Activated CD4-positive, alpha-beta T cell treated with anti-CD3 and anti-CD28 coated beads for 1 hour (primary cell): ENCODE data around the gene CCDC57.
A peak's percentile ranks its signal among the peaks of the same experiment; 100 is the strongest.

Experiments
- DNase-seq: peaks from one replicate; pipeline ENCODE4 v3.0.0-alpha.2; 2020

The CCDC57 gene

DNA sequence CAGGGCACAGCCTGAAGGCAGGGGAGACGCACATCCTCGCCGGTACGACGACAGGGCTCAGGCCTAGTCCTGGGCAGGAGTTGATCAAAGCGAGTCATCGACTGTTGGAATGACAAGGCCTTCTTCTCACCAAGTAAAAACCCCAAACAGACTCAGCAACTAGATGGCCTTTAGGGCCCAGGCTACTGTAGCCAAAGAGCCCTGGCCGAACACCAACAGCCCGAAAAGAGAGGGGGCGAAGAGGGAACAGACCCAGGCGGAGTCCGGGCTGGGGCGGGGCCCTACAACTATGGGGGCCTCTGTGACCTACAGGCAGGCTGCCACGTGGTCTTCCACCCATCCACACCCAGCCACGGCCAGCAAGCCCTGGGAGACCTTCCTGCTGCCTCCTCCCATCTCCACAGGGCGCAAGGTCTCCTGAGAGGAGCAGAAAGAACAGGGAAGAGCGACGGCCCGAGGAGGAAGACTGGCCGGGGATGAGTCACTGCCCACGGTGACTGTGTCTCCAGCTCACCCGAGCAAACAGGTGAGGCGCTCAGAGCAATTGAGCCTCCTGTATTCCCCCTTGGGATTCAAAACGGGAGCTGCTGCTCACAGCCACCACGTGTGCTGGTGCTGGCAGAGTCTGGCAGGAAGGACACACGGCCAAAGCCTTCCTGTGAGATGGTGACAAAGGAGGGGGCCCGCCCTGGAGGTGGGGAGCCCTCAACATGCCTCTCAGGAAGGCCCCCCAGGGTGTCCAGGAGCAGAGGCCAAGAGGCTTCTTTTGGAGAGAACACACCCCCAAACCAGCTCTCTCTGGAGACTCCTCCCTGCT, 33.9 kb upstream of the CCDC57 start:
- DNase-seq: no peak

DNA sequence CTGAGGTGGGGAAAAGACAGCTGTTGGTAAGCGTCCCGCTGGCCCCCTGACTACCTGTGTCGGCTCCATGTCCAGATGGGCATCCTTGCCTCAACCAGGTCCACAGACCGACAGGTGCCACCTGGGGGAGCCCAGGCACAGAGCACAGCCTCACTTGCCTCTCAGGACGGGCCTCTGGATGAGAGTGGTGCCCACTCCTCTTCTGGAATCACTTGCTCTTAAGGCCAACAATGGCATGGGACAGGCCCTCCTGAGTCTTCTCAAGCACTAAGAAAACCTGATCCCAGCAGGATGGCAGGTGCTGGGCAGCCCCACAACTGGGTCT, 33.4 kb upstream of the CCDC57 start:
- DNase-seq: no peak

DNA sequence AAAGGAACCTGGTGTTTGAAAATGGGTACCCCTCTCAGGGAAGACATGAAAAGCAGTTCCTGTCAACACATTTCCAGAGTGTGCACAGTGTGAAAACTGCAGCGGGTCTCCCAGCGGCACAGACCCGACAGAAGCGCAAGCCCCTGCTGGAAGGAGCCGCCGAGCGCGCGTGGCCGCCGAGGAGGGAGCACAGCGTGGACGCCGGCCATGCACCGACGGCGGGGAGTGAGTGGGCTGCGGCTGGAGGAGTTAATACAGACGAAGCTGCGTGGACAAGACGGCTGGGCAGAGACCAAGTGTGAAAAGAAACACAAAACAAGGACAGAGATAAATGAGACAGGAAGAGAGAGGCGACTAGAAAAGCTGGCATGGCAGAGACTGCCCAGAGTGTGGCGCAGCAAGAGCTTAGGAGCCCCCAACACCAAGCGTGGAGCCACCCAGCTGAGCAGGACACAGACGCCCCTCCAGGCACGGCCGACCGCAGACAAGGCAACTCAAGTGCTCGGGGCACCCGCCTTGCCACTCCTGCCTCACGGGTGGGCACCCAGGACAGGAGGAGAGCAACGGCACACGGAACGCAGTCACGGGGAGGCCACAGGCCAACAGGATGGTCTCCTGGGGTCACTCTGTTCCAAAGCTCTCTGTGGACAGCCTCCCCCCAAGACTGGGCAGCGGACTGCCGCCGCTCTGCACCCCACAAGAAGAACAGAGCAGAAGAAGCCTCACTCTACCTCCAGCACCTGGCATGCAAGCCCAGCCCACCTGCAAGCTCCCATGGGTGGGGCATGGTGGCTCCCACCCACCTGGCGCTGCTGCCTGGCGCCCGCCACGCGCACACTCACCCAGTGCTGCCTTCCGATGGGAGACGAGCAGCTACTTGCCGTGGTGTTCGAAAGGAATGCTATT, 32.7 kb upstream of the CCDC57 start:
- DNase-seq: no peak

DNA sequence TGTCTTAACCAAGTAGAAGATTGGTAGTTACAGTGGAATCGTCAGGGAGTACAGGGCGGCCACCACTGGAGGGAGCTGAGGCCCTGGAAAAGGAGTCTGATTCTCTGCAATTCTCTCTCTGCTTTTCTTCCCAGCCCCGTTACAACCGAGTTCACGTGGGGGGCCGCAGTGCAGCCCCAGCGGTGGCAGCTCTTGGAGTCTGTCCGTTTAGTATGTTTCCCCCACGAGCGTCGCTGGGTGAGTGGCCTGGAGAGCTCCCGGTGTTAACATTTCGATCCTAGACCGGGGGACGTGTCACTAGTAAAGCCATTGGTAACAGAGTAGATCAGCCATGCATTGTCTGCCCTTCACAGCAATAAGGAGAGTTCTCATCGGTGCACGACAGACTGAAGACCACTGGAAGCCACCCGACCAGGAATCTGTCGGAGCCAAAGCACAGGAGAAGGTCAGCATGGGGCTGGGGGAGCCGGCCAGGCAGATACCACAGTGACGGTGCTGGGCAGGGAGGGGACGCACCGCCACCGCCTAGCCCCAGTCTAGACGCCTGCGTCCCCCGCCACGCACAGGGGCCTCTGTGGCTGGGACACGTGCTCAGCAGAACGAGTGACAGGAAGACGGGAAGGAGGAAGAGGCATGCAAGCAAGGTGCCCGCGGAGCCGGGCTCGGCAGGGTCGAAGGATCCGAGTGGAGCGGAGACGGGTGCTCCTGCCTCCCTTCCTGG, 31.9 kb upstream of the CCDC57 start:
- DNase-seq: no peak

DNA sequence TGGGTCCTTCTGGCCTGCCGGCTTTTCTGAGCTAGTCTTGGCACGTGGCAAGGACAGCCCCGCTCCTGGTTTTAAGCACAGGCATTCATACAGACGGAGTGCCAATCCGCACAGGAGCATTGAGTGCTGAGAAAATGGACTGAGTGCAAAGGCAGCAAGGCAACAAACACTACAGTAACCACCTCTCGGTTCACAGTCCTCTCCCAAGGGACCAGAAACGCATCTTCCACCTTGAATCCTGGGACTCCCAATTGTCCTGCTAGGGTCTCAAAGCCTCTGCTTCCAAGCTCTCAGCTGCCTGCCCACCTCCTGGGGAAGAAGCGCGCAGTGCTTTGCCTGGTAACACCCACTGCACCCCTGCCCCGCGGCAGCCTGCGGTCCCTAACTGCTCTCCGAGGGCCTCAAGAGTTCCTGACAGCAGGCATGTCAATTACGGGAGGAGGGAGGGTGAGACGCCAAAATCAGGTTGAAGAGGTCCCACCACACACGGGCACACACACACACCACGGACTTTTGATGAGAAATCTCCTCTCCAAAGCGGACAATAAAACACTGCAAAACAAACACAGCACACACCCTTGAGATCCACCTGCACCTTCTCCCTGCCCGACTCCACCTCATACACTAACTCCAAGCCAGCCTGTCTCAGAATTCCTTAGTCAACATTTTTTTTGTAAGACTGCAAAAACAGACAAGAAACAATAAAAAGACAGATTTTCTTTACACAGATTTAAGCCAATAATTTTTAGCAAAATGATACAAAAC, 31.2 kb upstream of the CCDC57 start:
- DNase-seq: no peak

DNA sequence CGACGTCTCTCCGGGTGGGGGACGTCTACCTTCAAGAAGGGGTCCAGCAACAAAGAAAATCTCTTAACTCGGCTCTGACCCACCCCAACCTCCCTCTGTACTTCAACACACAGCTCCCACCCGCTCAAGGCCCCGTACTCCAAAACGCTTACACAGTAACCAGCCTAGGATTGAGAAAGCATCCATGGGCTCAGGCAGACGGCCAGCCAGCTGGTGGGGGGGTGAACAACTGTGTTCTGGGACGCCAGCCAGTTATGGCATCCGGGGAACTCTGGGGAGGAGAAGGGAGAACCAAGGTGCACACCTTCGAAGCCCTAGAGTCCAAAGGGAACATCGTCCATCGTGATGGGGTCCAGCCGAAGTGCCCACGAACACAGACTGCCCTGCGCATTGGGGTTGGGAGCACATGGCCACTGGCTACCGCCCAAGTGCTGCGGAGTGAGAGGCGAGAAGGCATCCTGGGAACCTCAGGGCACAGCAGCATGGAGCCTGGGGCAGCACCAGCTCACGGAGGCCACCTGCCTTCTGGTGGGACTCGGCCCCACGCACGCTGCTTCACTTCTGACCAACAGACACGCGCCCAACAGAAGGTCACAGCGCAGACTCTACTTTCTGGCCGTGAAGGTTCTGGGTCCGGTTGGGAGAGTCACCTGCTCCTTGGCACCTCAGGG, 30.5 kb upstream of the CCDC57 start:
- no peak for DNase-seq

DNA sequence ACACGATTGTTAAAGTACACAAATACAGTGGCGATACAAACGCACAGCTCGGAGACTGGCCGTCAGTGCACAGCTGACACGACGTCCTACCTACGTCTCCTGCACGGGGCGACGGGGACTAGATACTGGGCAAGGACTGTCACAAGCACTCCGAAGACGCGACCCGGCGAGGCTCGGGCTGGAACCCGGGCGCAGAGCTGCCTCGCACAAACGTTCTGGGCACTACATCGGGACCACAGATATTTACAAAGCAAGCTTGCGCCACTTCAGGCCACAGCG, 30.0 kb upstream of the CCDC57 start:
- no peak for DNase-seq

DNA sequence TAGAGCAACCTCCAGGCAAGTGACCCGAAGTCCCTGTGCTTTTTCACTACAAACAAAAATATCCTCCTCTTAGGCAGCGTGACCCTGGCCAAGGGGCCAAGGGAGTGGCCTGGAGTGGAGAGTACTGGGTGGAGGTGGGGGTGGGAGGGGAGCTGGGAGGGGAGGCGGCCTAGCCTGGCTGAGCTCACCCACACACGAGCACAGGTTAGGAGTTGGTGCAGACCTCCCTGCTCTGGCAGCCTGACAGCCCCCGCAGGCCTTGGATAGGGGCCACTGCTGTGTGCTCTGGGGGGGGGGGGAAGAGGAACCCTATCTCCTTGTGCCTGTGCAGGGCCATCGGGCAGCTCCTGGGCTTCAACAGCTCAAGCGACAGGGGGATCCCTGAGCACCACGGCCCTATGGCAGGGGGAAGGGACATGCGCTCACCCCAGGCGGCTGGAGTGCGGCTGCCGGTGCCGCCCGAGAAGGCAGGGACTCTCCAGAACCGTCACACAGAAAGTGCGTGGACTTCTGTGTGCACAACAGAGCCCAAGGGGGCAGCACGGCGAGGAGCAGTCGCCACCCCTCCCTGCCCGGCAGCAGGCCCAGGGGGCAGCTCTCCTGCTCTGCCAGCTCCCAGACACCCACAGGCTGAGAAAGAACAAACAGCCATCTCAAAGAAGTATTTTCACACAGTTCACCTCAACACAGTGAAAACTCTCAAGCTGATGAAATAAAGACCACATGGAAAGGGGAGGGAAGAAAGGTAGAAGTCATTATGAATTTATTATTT, 29.5 kb upstream of the CCDC57 start:
- no peak for DNase-seq

DNA sequence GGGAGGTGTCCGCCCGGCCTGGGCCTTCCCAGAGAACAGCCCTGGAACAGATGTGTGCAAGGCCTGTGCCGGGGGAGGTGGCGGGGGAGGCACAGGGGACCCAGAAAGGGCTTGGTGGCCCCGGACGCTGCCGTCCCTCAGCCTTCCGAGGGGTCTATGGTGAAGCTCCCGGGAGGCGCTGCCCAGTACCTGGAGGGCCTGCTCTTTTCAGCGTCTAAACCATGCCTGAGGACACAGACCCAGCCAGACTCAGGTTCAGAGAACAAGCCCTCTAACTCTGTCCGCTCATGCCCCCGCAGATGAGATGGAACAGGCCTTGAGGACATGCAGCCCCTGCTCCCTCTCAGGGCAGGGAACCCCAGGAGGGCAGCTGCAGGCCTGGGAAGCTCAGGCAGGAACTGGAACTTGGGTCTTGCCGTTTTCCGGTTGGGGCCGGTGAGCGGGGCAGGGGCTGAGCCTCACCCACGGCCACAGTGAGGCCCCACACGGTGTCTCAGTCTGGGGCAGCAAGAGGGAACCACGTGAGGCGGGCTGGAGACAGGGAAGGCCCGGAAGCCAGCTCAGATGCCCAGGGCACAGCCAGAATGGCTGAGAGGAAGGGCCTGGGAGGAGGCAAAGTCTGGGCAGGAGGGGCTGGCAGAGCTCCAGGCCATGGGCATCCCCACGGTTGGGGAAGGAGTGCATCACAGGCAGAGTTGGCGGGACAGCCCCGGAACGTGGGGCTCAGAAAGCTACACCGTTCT, 28.7 kb upstream of the CCDC57 start:
- no peak for DNase-seq

DNA sequence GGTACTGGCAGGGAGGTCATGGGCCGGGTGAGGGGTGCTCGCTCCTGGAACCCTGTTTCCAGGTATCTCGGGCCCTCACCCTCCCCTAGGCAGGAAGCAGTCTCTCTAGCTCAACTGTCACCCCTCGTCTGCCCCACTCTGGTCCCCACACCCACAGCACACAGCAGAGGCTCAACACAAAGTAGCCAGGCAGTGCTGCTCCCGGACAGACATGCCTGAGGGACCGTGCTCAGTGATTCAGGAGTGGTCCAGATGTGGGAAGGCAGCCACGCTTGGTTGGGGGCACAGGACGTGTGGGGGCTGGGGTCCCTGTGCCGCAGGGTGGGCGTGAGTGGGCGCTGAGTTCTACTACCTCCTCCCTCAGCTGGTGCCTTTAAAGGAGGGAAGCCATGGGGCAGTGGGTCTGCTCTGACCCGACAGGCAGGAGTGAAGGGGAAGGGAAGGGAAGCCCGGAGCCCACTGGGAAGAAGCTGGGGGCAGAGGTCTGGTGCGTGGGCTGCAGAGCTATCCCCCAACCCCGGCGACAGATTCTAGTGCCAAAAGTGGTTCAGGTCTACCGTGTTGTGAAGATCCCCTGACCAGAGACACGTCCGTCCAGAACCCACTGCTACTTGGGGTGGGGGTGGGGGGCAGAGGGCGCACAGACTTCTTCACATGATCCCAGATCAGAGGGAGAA, 28.0 kb upstream of the CCDC57 start:
- no peak for DNase-seq

DNA sequence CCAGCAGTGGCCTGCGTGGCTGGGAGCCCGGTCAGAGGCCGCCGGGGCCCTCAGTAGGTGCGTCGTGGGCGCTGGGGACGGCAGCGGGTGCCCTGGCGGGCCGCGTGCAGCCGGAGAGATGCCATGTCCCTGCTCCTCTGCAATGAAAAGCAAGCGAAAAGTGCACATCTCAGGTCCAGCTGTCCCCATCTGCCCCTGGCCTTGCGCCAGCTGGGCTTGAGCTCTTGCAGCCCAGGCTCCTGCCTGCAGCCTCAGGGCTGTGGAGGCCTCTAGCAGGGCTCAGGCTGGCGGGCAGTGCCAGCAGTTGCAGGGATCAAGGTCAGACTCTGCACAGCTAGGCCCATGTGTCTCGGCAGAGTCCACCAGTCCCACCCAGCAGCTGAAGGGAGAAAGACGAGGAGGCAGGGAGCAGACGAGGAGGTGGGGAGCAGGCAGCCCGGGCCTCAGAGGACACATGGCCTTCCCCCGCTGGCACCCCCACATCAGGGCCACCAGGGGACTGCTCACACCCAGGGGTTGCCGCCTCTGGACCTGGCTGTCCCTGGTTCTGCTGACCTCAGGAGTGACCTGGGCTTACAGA, 27.4 kb upstream of the CCDC57 start:
- no peak for DNase-seq

DNA sequence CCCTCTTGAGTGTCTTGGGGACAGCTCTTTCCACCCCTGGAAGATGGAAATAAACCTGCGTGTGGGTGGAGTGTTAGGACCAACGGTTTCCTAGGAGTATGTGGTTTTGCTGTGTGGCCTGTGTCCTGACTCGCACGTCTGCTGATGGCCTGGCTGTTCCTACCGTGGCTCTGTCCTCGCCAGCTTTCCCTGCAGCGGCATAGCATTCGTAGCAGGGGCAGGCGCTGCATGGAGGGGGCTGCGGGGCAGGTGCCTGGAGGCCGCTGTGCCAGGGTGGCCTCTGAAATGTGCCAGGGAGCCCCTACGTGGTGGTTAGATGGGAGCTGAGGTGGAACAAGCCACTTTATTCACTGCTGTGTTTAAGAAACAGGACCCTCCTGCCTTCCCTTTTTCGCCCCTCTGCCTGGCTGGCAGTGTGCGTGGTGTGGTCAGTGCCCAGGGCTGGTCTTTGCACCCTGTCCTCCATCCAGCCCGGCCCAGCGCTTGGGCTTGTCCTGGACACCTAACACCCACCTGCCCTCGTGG, 26.8 kb upstream of the CCDC57 start:
- DNase-seq: no peak

DNA sequence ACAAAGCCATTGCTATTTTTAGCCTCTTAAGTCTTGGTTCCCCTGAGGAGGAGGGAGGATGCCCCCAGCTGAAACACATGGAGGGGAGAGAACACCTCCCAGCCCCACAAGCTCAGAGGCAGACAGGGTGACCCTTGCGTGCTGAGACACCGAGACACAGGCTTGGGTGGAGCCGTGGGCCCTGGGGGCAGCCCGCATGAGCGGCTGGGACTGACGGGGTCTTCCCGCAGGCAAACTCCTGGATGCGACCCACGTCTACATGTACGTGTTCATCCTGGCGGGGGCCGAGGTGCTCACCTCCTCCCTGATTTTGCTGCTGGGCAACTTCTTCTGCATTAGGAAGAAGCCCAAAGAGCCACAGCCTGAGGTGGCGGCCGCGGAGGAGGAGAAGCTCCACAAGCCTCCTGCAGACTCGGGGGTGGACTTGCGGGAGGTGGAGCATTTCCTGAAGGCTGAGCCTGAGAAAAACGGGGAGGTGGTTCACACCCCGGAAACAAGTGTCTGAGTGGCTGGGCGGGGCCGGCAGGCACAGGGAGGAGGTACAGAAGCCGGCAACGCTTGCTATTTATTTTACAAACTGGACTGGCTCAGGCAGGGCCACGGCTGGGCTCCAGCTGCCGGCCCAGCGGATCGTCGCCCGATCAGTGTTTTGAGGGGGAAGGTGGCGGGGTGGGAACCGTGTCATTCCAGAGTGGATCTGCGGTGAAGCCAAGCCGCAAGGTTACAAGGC, 26.0 kb upstream of the CCDC57 start:
- peak; percentile 57 for DNase-seq

DNA sequence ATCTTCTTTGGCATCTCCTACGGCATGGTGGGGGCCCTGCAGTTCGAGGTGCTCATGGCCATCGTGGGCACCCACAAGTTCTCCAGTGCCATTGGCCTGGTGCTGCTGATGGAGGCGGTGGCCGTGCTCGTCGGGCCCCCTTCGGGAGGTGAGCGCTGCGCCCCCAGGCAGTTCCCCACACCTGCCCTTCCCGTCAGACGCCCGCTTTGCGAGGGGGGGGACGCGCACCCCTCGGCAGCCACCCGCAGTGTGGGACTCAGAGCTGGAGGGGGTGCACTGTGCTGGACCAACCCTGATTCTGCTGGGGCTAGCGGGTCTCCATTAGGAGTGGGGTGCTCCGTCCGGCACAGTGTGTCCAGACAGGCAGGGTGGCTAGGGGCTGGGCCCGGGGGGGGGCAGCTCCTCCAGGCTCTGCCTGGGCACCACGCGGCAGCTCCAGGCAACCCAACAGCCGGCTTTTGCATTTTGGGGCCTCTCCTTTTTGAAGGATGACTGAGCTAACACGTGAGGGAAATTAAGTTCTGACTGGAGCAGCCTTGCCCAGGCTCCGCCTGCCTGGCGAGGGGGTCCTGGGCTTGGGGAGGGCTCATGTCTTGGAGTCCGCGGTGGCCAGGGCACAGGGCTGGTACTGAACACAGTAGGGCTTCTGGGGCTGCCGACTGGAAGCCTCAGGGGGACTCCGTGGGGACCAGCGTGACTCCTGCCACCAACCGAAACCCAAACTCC, 25.3 kb upstream of the CCDC57 start:
- DNase-seq: no peak

DNA sequence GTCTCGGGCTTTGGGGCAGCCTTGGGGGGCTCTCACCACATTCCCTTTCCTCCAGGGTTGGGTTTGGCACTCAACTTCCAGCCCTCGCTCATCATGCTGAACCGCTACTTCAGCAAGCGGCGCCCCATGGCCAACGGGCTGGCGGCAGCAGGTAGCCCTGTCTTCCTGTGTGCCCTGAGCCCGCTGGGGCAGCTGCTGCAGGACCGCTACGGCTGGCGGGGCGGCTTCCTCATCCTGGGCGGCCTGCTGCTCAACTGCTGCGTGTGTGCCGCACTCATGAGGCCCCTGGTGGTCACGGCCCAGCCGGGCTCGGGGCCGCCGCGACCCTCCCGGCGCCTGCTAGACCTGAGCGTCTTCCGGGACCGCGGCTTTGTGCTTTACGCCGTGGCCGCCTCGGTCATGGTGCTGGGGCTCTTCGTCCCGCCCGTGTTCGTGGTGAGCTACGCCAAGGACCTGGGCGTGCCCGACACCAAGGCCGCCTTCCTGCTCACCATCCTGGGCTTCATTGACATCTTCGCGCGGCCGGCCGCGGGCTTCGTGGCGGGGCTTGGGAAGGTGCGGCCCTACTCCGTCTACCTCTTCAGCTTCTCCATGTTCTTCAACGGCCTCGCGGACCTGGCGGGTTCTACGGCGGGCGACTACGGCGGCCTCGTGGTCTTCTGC, 24.6 kb upstream of the CCDC57 start:
- no peak for DNase-seq

DNA sequence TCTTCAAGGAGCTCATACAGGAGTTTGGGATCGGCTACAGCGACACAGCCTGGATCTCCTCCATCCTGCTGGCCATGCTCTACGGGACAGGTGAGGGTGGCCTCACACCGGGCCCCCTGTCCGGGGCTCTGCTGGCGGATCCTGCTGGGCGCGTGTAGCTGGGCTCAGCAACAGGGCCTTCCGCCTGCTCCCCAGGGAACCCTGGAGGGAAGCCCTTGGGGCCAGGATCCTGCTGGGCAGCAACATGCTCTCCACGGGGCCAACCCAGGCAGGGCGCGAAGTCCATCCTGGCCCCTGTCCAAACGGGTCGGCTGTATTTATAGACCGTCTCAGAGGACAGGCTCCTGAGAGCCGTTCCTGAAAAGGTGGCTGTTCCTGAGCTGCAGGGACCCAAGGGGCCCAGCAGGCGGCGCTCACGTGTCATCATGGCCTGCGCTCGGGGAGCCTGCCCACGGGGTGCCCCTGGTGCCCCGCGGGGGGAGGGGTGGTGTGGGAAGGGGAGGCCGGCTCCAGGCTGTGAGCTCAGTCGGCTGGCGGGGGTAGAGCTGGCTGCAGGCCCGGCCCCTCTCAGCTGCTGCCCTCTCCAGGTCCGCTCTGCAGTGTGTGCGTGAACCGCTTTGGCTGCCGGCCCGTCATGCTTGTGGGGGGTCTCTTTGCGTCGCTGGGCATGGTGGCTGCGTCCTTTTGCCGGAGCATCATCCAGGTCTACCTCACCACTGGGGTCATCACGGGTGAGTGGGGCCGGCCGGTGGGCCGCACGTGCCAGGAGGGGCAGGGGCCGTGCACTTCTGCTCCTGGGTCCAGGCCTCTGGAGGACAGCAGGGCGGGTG, 23.7 kb upstream of the CCDC57 start:
- peak; percentile 58 for DNase-seq

DNA sequence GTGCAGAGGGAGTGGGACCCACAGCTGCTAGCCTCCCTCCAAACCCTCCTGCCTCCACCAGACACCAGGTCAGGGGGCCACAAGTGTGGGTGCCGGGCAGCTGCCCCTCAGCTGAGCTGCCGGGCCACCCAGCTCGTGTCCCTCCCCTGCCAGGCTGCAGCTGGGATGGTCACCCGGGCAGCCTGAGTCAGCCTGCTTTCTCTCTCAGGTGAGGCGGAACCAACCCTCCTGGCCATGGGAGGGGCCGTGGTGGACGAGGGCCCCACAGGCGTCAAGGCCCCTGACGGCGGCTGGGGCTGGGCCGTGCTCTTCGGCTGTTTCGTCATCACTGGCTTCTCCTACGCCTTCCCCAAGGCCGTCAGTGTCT, 23.1 kb upstream of the CCDC57 start:
- no peak for DNase-seq
